ENCODE data around the gene NTN1. TPM values are rescaled to one million over a fixed set of nuclear protein-coding genes. Genes with fewer than 3 reads are reported as not detected.

Gene NTN1
- total RNA-seq, 1 donor = 0.81 TPM

DNA sequence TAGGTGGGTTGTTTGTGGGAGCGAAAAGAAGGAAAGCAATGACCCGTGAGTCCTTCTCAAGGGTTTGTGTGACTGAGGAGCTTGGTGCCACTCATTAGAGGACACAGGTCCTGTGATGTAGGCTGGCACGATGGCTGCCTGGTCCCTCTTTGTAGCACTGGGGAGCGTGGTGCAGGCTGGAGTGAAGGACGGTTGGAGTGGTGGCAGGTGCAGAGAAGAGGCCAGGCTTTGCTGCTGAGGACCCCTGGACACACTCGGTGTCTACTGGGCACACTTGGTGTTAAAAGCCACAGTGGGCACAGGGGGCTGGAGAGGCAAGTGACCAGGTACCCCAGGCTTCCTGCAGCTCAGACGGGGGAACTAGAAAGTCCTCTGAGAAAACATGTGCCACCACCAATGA is 106.0 kb downstream of the NTN1 start:
- H3K4me3 ChIP-seq (ENCODE audit: low read depth, low read length) = no peak overlapping the region
- DNase-seq (ENCODE audit: low read depth) = no peak
- TF ChIP-seq, protein P1, sequence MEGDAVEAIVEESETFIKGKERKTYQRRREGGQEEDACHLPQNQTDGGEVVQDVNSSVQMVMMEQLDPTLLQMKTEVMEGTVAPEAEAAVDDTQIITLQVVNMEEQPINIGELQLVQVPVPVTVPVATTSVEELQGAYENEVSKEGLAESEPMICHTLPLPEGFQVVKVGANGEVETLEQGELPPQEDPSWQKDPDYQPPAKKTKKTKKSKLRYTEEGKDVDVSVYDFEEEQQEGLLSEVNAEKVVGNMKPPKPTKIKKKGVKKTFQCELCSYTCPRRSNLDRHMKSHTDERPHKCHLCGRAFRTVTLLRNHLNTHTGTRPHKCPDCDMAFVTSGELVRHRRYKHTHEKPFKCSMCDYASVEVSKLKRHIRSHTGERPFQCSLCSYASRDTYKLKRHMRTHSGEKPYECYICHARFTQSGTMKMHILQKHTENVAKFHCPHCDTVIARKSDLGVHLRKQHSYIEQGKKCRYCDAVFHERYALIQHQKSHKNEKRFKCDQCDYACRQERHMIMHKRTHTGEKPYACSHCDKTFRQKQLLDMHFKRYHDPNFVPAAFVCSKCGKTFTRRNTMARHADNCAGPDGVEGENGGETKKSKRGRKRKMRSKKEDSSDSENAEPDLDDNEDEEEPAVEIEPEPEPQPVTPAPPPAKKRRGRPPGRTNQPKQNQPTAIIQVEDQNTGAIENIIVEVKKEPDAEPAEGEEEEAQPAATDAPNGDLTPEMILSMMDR (IDR thresholded peaks at IDR 0.05; ENCODE audit: insufficient read depth, low read length) = no peak

DNA sequence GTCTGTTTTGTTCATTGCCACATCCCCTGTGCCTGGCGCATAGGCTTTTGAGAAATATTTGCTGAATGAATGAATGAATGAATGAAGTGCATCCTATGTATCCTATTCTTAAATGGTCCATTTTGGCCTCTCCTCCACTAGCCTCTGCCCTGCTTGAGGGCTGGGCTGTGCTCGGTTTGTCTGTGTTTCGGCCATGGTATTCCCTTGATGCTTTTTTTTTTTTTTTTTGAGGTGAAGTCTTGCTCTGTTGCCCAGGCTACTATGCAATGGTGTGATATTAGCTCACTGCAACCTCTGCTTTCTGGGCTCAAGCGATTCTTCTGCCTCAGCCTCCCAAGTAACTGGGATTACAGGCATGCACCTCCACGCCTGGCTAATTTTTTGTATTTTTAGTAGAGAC is 110.1 kb downstream of the NTN1 start:
- no peak for DNase-seq (ENCODE audit: low read depth)
- no peak overlapping the region for H3K4me3 ChIP-seq (ENCODE audit: low read depth, low read length)
- TF ChIP-seq, protein P1 (IDR thresholded peaks at IDR 0.05; ENCODE audit: insufficient read depth, low read length) = no peak

DNA sequence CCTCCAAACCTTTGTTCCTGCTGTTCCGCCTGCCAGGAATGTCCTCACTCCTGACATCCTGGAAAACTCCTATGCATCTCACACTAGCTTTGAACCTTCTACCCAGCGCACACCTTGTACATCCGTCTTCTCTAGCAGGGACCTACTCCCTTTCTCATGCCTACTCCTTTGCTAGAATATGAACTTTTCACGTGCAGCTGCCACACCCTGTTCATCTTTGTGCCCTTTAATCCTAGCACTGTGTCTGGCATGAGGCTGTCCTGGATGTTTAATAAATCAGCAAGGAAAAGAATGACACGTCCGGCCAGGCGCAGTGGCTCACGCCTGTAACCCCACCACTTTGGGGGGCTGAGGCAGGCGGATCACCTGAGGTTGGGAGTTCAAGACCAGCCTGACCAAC is 111.0 kb downstream of the NTN1 start:
- DNase-seq (ENCODE audit: low read depth) = no peak
- TF ChIP-seq, protein P1 (IDR thresholded peaks at IDR 0.05; ENCODE audit: insufficient read depth, low read length) = no peak
- H3K4me3 ChIP-seq (ENCODE audit: low read depth, low read length) = no peak overlapping the region

DNA sequence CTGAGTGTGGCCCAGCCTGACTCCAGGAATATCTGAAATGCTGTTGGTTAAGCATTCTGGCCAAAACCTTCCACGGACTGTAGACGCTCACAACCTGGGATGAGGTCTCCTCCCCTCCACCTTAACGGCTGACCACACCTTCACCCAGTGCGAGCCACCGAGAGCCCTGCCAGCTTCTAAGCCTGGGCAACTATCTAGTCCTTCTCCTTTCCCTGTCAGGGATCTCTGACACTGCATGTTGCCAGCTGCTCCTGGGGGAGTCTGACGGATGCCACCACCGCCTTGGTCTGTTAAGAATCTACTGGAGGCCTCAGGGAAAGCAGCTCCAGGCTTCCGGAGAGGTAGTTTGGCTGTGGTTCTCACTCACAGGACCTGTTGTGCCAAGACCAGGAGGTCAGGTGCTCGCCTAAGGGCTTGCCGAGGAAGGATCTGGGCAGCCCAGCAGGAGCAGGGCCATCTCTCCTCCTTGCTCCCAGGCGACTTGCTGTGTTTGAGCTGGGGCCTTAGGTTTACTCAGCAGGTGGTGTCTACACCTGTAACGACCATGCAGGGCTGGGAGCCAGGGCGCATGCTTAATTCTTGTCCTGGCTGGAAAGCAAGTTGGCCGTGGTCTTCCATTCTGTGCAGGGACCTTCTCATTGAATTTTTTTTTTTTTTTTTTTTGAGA is 111.8 kb downstream of the NTN1 start:
- H3K4me3 ChIP-seq (ENCODE audit: low read depth, low read length) = no peak overlapping the region
- TF ChIP-seq, protein P1 (IDR thresholded peaks at IDR 0.05; ENCODE audit: insufficient read depth, low read length) = no peak
- DNase-seq (ENCODE audit: low read depth) = no peak

DNA sequence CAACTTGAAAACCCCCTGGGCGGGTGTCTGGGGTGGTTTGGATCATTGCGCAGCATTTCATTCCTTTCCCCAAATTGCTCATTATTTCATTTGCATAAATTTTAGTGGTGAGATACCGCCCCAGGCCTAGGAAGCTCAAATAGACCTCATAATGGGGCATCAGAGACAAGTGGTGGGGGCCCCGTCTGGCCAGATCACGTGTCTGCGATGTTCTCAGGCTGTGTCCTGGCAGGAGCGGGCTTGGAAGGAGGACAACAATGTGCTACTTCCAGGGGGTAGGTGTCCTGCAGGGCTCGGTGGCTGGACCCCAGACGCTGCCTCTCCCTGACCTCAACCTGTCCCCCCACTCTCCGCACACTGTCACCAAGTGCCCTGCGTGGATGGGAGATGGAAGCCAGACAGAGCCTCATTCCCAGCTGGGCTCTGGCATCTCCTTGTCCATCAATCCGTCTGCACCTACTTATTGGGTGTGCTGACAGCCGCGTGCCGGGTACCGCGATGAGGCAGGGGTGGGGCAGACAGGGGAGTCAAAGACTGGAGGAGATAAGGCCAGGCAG is 116.9 kb downstream of the NTN1 start:
- DNase-seq (ENCODE audit: low read depth) = no peak
- TF ChIP-seq, protein P1 (IDR thresholded peaks at IDR 0.05; ENCODE audit: insufficient read depth, low read length) = no peak
- H3K4me3 ChIP-seq (ENCODE audit: low read depth, low read length) = no peak overlapping the region

DNA sequence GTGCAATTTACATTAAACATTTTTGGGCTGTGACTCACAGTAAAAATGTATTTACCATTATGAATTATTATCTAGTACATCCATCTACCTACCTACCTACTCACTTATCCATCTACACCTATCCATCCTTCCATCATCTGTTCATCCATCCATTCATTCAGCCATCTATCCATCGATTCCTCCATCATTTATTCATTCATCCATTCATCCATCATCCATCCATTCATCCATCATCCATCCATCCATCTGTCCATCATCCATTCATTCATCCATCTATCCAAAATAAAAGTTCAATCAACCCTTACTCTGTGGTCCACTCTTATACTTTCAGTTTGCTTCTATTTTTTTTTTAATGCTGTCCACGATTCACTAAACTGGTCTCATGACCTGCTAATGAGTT is 118.4 kb downstream of the NTN1 start:
- no peak for DNase-seq (ENCODE audit: low read depth)
- TF ChIP-seq, protein P1 (IDR thresholded peaks at IDR 0.05; ENCODE audit: insufficient read depth, low read length) = no peak

More for the DNA sequence above, 118.4 kb downstream of the NTN1 start:
- H3K4me3 ChIP-seq (ENCODE audit: low read depth, low read length) = no peak overlapping the region
